BE2C (cell line): ENCODE results near the gene PAFAH2.

ENCODE experiments used
- DNase-seq: peaks from one replicate; pipeline ENCODE4 v3.0.0-alpha.2; 2020
- H3K27me3 ChIP-seq: fragments of 250-450 bp; sonication (Bioruptor Pico); 2 replicates; pipeline ENCODE4 v1.5.1; 2020; ENCODE audit warnings: mild to moderate bottlenecking
- H3K36me3 ChIP-seq: fragments of 250-450 bp; sonication (Bioruptor Pico); 2 replicates; pipeline ENCODE4 v1.5.1; 2020; ENCODE audit warnings: mild to moderate bottlenecking
- H3K4me1 ChIP-seq: fragments of 250-450 bp; sonication (Bioruptor Pico); 2 replicates; pipeline ENCODE4 v1.5.1; 2020
- H3K4me3 ChIP-seq: 2 replicates; pipeline ENCODE4 v1.5.1; 2011; ENCODE audit warnings: low read depth, low read length
- H3K9me3 ChIP-seq: fragments of 250-450 bp; sonication (Bioruptor Pico); 2 replicates; pipeline ENCODE4 v1.5.1; 2020
- CTCF ChIP-seq: IDR thresholded peaks from 2 replicates; pipeline ENCODE4 v1.5.1; 2012; ENCODE audit warnings: mild to moderate bottlenecking, low read depth, low read length

The PAFAH2 gene

DNA sequence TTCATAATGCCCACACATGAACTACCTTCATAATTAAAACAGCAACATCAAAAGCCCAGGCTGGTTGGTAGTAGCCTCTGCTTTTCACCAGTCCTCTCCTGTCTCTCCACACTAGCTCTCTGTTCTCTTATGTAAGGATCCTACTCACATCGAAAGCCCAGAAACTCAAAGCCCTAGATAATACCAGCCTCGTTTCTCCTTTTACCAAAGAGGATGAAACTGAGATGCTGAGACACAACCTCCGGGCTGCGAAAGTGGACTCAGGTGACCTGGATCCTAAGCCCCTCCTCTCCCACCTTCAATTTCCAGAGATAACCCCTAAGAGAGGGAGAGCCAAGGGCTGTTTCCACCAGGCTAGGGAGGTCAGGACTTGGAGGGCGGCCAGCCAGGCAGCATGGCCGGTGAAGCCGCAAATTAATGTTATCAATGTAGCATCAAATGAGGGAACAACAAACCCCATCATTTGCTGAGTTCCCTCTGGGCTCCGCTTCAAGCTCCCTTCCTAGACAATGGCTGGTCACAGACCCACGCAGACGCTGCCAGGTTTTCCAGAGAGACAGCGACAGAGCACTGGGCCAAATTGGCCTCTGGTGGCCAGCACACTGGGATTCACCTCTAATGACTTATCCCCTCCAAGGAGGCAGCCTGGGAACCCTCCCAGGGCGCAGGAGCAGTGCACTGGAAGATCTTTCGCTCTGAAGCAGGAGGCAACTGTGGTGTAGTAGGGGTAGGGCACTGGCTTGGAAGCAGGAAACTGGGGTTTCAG lies 70.9 kb downstream of the PAFAH2 start:
- TF ChIP-seq CTCF: no peak
- H3K4me1 ChIP-seq: peaks cover 11% of the 10 kb centered on the region
- H3K4me3 ChIP-seq: peak overlapping the region; percentile 34
- no peaks in the 10 kb centered on the region for H3K9me3 ChIP-seq
- DNase-seq: peak; percentile 71
- H3K27me3 ChIP-seq: no peaks in the 10 kb centered on the region
- H3K36me3 ChIP-seq: no peaks in the 10 kb centered on the region

DNA sequence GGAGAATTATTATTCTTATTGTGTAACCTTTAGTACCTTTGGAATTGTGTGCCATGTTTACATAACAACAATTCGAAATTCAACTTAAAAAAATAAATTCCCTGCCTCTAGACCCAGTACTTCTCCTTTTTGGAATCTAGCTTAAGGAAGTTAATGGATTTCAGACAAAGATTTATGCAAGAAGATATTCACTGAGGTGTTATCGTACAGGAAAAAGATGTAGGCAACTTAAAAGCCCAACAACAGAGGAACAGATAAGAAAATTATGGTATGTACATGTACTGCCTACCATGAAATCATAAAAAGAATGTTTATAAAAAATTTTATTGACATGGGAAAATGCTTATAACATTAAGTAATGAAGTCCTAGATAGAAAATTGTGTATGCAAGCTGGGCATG lies 73.4 kb downstream of the PAFAH2 start:
- Histone ChIP-seq H3K4me3 (no peak overlapping the region), H3K9me3 (no peaks in the 10 kb centered on the region), H3K4me1 (peaks cover 11% of the 10 kb centered on the region), H3K36me3 (no peaks in the 10 kb centered on the region), H3K27me3 (no peaks in the 10 kb centered on the region)
- no peak for TF ChIP-seq CTCF
- no peak for DNase-seq

GRCh38 chr1:25922971-25923552 lies 74.8 kb downstream of the PAFAH2 start:
- Histone ChIP-seq H3K27me3 (no peaks in the 10 kb centered on the region), H3K4me3 (peak overlapping the region; percentile 53), H3K36me3 (no peaks in the 10 kb centered on the region), H3K4me1 (peaks cover 7% of the 10 kb centered on the region), H3K9me3 (no peaks in the 10 kb centered on the region)
- no peak for TF ChIP-seq CTCF
- DNase-seq: peak; percentile 35

DNA sequence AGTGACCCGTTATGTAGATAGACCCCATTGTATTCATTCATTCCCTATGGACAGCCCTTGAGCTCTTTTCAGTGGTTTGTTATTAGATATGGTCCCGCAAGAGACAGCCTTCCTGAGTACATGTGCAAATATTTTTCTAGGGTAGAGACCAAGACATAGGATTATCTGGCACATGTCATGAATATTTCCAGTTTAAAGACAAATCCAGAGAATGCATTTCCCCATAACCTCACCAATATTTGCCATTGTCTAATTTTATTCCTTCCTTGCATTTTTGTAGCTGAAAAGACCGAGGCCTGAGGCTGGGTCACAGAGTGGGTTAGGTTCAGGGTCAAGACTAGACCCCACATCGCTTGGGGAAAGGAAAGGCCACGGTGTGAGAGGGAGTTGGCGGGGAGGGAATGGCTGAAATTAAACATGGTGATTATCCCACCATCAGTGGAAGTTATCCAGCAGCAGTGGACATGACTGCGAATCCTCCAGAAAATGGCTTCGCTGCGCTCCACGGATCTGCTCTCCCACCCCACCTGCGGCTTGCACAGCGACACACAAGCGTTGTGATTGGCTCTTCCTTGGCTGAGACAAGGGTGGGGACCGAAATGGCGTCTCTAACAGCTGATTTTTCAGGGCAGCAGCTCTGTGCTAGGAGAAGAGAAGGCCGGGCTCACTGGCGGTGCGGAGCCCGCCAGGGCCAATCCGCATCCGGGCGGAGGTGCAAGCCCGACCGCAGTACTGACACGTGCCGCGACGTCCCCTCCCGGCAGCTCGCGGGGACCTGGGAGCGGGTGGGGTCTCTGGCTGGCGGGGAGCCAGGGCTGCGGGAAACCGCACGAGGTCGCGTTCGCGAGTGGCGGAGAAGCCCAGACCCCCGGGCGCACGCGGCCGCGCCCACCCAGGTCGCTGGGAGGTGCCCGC lies 75.5 kb downstream of the PAFAH2 start:
- H3K27me3 ChIP-seq: no peaks in the 10 kb centered on the region
- H3K36me3 ChIP-seq: no peaks in the 10 kb centered on the region
- no peaks in the 10 kb centered on the region for H3K9me3 ChIP-seq
- H3K4me3 ChIP-seq: peak overlapping the region; percentile 53
- peak; percentile 63 for DNase-seq
- no peak for TF ChIP-seq CTCF
- peaks cover 4% of the 10 kb centered on the region for H3K4me1 ChIP-seq

DNA sequence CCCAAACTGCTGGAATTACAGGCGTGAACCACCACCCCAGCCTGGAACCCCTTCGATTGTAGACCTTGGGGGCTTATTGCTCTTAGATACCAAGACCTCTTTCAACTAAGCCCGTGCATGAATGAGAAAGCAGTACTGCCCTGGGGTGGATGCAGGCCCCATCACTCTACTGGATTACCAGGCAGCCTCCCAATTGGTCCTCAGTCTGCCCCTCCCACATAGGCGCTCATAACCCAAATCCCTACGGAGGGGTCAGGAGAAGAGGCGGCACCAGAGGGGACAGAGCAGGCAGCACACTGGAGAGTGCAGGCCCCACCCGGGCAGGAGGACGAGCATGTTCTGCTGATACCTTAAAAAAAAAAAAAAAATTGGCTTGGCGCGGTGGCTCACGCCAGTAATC lies 79.2 kb downstream of the PAFAH2 start:
- H3K4me3 ChIP-seq: no peak overlapping the region
- no peaks in the 10 kb centered on the region for H3K27me3 ChIP-seq
- no peaks in the 10 kb centered on the region for H3K9me3 ChIP-seq
- DNase-seq: no peak
- peaks cover 4% of the 10 kb centered on the region for H3K4me1 ChIP-seq
- H3K36me3 ChIP-seq: no peaks in the 10 kb centered on the region
- TF ChIP-seq CTCF: no peak

GRCh38 chr1:25917996-25918395 lies 79.9 kb downstream of the PAFAH2 start:
- Histone ChIP-seq H3K9me3 (no peaks in the 10 kb centered on the region), H3K36me3 (no peaks in the 10 kb centered on the region), H3K4me1 (peaks cover 4% of the 10 kb centered on the region), H3K4me3 (no peak overlapping the region), H3K27me3 (no peaks in the 10 kb centered on the region)
- DNase-seq: no peak
- TF ChIP-seq CTCF: no peak
